NCI-H774 (cell line): ENCODE data around the gene C22orf31.
"Not testable (repeated sequence)": the region's sequence is repeated elsewhere in the genome, so short reads cannot be mapped to it uniquely, and the experiment has no call there.

Source experiments
- DNase-seq: peaks from one replicate; lab custom pipeline; 2025; lab: John Stamatoyannopoulos, UW

The C22orf31 gene

DNA sequence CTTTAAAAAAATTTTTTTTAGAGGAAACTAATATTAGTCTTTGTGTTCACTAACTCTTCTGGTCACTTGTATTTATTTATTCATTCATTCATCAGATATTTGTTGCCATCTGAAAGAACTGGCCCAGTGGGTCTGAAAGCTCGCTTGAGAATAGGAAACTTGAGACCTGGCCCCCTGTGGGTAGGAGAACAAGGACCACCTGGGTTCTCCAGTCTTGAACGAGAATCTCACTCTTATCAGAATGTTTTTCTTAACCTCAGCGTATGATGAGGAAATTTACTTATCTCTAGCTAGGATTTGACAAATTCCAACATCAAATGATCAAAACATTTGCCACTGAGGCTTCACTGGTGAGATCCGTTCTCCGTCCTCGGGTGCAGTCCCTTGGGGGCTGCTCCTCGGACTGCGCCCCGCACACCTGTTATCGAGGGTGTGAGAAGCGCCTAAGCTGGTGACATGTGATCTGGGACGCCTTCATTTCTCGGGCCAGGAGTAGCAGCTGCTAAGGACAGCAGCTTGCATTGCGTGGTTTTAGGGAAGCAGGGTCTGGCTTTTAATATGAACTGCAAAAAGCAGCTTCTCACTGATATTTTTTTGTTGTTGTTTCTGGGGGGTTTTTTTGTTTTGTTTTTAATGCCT lies 6.3 kb downstream of the C22orf31 start:
- DNase-seq: no peak

DNA sequence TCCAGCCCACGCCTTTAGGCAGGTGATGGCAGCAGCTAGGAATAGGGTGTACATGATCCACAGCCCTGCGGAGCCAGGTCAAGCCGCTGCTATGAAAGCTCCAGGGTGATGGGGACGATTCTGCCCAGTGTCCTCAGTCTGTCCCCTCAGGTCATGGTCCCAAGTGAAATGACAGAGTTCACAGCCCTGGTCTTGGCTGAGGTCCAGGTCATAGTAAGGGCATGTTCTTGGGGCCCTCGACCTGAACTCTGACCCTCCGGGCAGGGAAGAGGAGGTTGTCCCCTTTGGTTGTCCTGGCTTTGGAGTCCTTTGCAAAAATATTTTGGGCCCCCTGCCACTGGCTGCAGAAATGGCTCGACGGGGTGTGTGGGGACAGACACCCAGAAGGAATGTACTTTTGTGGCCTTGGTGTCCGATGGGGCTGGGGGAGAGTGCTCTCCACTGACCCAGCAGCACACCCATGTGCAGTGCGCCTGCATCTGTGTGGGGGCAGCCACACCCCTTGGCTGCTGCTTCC lies 7.3 kb downstream of the C22orf31 start:
- DNase-seq: no peak

DNA sequence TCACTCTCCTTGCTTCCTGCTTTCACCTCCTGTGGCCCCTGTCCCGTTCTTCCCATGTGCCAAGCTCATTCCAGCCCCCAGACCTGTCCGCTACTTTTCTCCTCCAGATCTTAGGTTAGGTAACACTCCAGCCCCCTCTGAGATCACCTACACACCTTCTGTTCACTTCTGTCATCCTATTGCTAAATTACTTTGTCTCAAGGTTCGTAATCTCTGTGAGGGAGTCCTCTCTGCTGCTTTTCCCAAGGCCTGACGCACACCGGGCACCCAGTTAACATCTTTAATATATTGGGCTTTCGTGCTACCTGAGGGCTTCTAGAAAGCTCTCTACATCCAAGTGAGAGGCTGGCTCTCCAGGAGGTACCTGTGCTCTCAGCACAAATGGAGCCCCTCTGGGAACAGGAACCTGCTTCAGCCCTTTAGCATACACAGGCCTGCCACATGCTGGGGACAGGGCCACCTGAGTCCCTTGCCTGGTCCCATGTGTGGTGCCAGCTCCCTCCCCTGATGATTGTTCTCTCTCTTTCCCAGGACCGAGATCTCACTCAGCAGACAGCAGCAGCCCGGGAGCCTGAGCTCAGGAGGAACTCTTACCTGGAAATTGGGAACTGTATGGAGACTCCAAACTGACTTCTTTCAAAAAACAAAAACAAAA lies 8.5 kb downstream of the C22orf31 start:
- no peak for DNase-seq

DNA sequence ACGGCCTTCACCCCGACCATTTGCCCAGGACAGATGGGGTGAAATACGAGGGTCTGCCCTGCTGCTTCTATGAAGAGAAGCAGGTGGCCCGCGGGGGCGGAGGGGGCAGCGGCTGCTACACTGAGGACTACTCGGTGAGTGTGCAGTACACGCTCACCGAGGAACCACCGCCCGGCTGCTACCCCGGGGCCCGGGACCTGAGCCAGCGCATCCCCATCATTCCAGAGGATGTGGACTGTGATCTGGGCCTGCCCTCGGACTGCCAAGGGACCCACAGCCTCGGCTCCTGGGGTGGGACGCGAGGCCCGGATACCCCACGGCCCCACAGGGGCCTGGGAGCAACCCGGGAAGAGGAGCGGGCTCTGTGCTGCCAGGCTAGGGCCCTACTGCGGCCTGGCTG lies 11.2 kb downstream of the C22orf31 start:
- no peak for DNase-seq

DNA sequence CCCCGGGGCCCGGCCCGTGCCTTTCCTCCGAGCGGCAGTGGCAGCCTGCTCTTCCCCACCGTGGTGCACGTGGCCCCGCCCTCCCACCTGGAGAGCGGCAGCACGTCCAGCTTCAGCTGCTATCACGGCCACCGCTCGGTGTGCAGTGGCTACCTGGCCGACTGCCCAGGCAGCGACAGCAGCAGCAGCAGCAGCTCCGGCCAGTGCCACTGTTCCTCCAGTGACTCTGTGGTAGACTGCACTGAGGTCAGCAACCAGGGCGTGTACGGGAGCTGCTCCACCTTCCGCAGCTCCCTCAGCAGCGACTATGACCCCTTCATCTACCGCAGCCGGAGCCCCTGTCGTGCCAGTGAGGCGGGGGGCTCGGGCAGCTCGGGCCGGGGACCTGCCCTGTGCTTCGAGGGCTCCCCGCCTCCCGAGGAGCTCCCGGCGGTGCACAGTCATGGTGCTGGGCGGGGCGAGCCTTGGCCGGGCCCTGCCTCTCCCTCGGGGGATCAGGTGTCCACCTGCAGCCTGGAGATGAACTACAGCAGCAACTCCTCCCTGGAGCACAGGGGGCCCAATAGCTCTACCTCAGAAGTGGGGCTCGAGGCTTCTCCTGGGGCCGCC lies 11.9 kb downstream of the C22orf31 start:
- DNase-seq: no peak

DNA sequence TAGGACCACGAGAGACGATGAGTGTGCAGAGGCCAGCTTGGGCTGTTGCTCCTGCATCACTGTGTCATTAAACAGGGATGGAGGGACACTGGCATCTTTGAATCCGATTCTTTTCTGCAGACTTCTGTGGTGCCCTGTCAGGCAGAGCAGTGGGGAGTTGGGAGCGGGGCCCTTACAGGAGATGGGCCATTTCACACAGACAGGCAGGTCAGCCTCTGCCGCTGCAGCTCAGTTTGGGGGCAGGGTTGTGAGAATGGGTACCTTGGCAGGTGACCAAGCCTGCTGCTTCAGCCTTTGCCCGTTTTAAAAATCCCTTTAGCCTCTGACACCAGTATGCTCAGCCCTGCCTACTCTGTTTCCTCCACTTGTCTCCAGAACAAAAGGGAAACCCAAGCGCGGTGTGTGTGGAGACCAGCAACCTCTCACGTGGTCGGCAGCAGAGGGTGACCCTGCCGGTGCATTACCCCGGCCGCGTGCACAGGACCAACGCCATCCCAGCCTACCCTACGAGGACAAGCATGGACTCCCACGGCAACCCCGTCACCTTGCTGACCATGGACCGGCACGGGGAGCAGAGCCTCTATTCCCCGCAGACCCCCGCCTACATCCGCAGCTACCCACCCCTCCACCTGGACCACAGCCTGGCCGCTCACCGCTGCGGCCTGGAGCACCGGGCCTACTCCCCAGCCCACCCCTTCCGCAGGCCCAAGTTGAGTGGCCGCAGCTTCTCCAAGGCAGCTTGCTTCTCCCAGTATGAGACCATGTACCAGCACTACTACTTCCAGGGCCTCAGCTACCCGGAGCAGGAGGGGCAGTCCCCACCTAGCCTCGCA lies 12.6 kb downstream of the C22orf31 start:
- no peak for DNase-seq

DNA sequence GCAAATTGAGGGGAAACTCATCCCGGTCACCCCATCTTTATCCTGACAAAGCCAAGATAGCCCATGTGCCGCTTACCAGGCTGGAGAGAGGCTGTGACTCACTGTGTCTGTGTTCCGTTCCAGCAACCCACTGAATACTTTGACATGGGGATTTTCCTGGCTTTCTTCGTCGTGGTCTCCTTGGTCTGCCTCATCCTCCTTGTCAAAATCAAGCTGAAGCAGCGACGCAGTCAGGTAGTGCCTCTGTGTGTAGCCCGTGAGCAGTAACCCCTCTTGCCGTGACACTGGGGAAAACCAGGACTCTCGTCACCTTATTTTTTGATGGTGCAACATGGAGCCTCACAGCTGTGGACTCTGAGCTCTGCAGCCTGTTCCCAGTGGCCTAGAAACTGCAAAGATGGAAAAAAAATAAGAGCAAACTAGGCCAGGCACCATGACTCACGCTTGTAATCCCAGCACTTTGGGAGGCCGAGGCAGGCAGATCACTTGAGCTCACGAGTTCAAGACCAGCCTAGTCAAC lies 16.9 kb downstream of the C22orf31 start:
- no peak for DNase-seq

DNA sequence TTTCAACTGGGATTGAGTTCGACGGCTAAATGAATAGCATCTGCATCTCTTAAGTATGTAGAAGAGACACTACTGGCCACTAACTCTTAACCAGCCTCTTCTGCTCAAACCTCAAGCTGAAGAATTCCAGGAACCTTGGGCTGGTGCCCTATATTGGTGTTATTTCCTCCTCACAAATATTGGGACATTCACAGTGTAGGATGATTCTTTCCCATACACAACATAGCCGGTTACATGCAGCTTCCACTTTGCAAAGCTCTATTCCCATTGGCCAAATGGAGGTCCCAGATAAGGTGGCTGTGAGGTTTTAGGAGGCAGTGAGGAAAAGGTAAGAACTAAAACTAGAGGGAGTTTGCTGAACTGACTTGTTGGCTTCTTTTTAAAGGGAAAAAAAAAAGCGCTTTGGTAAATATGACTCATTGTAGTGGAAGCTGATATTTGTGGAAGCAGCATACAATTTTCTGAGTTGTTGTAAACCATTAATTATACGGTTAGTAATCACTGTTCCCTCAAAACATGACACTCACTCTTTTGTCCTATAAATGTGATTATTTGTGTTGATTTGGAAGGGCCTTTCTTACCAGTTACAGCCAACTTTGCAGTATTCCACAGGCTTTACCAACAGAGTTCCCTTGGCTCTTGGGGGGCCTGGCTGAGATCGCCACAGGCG lies 17.6 kb downstream of the C22orf31 start:
- no peak for DNase-seq

DNA sequence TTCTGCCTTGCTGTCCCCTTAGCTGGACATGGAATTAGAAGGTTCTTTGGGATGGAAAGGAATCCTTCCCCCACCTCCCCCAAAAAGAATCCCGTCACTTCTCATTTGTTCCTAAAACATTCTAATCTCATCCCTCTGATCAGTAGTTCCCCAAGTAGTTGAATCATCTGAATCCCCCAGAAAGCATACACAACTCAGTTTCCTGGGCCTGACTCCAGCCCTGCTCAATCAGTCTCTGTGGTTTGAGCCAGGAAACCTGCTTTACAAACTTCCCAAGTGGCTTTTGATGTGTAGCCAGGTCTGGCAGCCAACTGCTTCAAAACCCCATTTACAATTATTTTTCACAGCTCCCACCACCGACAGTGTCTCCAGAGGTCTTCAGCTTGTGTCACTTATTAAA lies 20.2 kb downstream of the C22orf31 start:
- DNase-seq: no peak

DNA sequence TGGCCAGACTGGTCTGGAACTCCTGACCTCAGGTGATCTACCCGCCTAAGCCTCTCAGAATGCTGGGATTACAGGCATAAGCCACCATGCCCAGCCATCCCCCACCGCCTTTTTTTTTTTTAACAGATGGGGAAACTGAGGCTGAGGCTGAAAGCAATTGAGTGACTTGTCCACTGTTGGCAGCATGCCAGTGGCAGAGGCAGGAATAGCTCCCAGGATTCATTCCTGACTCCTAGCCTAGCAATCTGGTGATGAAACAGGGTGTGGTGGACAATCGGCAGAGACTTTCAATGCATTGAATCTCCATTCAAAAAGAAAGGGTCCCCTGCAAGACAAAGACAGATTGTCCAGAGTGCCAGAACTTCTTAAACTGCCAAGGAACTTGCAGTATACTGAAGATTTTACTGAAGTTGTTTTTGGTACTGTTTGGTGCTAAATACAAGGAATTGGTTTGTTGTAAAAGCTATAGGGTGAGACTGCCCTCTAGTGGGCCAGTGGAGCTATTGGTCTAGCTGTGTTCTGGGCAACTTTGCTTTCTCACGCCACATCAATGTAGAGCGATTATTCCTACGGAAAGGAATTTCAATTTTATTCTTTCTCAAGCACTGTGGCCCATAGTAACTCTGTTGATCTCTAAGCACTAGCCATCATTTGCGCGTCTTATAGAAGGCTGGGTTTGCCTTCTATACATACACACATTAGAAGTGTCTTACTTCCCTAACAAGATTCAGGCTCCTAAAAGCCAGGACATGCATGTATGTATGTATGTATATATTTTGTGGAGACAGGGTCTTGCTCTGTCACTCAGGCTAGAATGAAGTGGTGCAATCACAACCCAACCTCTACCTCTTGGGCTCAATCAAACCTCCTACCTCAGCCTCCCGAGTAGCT lies 21.0 kb downstream of the C22orf31 start:
- DNase-seq: peak; percentile 4

DNA sequence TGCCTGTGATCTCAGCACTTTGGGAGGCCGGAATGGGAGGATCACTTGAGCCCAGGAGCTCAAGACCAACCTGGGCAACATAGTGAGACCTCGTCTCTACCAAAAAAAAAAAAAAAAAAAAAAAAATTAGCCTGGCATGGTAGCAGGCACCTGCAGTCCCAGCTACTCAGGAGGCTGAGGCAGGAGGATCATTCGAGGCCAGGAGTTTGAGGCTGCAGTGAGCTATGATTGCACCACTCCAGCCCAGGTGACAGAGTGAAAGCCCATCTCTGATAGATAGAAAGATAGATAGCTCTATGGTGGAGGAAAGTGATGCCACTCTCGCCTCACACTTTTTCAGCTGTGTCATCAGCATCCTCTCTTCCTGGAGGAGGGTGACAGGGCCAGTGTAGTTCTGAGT lies 21.9 kb downstream of the C22orf31 start:
- DNase-seq: not testable (repeated sequence)

DNA sequence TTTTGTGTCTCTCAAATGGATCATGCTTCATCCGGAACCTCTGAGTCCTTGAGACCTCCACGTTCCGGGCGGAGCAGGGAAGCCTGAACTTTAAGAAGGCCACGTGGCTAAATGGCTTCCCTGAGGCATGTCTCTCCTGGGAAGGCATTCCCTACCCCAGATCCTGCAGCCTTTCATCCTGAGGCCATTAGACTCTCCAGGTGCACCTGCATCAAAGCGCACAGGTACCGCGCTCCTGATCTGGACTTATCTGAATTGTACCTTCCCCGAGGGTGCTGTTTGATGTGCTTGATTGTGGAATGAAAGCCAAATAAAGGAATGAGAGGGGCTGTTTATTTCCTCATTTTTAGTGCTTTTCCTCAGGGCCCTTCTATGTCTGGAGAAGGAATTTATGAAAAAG lies 22.5 kb downstream of the C22orf31 start:
- DNase-seq: no peak

DNA sequence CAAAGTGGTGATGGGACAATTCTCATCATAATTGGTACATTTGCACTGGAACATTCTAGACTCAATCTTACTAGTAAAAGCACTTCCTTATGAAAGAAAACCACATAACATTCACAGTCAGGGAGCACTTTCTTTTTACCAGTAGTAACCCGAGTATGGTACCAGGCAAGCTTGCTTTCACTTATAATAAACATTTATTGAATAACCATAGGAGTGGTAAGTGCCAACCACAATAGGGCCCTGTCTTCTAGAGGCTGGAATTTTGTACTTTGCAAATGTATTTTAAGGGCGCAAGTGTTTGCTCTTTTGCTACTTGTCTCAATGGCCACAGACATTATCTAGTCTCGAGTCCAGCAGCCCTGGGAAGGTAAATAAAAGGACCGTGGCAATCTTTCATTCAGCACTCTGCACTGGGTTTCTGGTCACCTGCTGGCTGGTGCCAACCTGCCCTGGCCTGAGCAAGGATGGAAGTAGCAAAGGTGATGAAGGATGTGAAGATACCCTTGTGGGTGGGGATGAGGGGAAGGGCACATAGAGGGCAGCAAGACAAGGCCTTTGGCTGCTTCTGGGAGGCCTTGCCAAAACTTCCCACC lies 24.2 kb downstream of the C22orf31 start:
- DNase-seq: peak; percentile 0

DNA sequence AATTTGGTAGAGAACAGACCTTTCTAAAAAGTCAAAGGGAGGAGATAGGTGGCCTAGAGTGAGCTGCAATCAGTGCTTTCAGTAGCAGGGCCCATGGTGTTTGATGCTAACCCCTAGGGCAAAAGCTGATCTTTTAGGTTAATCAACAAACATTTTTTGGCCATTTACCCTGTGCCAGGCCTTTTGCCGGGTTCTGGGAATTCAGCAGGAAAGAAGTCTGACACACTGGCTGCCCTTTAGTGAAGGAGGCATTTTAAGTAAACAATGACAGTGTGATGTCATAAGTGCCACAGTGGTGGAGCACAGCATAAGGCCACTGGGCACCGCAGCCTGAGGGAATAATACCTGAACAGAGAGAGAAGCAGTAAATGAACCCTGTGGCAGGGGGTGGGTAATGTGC lies 29.0 kb downstream of the C22orf31 start:
- no peak for DNase-seq

DNA sequence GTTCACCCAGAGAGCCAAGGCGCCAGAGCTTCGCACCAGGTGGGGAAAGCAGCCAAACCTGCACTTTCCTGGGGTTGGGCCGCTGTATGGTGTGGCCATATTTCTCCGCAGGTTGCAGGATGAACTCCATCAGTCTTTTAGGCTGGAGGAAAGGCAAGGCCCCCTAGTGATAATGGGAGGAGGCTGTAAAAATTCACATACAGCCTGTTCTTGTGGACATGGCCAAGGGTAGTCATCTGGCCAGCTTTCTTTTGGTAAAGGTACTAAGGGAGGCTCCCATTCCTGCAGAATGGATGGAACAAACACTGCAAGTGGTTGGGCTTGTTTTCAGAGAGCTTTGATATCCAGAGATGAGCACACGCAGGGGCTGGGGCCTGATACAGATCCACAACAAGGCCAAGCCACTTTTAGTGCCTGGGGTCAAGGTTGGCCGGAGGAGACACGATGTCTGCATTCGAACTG lies 29.6 kb downstream of the C22orf31 start:
- no peak for DNase-seq

DNA sequence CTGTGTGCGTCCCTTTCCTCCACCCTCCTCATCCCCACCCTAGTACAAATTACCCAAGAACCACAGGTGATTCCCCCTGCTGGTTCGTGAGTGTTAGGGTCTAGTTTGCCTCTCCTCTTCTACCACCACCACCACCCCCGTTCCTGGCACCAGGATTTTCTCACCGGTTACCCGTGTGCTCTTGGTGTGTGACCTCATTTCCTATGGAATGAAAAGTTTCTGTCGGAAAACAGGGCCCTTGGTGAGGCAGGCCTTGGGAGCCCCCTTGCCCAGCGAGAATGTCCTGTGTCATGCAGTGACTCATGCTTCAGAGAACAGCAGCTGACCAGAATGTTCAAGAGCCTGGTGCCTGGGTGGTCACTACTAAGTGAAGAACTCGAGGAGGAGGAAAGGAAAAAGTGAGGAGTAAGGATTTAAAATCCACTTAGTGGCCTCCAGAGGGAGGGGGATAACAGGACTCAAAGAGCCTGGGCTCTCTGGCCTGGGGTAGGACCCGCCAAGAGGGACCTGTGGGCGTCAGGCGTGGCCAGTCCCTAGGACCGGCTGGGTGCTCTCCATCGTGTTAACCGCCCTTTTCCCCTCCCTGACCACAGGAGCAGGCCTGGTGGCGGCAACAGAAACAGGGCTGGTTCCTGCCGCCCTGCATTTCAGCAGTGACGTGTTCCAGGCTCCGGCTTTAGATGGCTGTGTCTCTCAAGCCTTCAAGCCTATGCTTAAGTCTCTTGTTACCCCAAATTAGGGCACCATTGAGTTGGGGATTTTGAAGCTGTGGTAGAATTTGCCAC lies 30.2 kb downstream of the C22orf31 start:
- no peak for DNase-seq

DNA sequence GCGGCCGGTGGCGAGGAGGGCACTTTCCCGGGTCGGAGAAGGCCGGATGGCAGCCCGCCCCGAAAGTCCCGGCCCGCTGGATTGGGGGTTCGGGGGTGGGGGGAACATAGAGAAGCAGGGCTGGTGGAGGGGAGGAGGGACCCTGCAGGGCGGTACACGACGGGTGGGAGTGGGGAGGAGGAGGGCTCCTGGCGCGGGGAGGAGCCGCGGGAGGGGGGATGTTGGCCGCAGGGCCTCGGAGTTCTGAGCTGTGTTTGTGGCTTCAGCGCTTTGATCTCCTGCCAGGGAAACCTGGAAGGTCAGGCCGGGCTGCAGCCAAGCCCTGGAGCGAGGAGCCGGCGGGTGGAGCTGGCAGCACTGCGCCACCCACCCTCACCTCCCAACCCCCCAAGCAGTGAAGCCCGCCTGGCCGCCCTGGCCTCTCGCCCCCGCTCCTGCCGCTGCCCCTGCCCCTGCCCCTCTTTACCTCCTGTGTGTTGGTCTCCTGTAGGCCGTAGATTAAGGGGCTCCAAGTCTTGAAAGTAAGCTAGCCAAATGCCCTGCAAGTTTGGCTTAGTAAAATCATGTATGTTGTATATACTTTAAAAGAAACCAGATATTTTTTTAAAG lies 30.9 kb downstream of the C22orf31 start:
- DNase-seq: no peak

DNA sequence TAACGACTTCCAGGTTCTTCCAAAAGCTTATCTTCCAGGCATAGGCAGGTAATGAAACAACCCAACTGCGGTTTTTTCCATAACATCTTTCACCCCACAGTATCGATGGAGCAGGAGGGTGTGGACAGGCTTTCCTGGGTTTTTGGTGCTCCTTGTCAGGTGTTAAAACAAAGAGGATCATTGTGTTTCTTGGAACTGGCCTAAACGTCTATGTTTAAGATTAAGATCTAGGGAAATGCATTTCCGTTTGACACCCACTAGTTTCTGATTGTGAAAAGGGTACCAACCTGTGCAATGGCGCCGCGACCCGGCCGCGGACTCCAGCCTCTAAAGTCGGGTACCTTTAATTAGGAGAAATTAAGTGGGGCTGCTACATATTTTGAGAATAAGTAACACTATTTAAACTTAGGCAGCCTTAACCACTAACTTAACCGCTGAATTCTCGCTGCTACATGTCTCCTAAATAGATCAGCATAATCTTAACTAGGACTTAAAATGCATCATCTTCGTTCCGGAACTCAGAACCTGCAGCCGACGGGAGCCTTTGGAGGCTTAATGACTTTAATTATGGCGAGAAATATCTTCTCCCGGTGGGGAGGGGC lies 31.5 kb downstream of the C22orf31 start:
- DNase-seq: no peak
